Activated CD8-positive, alpha-beta T cell treated with anti-CD3 and anti-CD28 coated beads for 36 hours (primary cell): ENCODE measurements around the gene NAALADL2. TPM values are rescaled to one million over a fixed set of nuclear protein-coding genes. Genes with fewer than 3 reads are reported as not detected.

Experiments used
- ATAC-seq: fragments of 200-7000 bp; cut with Tn5 transposase; one replicate; pipeline ENCODE4 v1.10.0; 2021; ENCODE audit warnings: mild to moderate bottlenecking, moderate library complexity
- CTCF ChIA-PET: fragments of 350-600 bp; sonication (Branson Sonifier 250); formaldehyde crosslinking; loops from one replicate; lab custom pipeline; 2021; ENCODE audit warnings: antibody characterized with exemption; lab: Charles Lee
- POLR2A ChIA-PET: fragments of 350-600 bp; sonication (Branson Sonifier 250); formaldehyde crosslinking; loops from one replicate; lab custom pipeline; 2021; ENCODE audit warnings: antibody characterized with exemption; lab: Charles Lee
- DNase-seq: peaks from one replicate; pipeline ENCODE4 v3.0.0-alpha.2; 2020
- H3K27ac Mint-ChIP-seq: one replicate; pipeline ENCODE4 v1.8.0; 2021; ENCODE audit warnings: mild to moderate bottlenecking, mixed read lengths
- H3K27me3 Mint-ChIP-seq: one replicate; pipeline ENCODE4 v1.8.0; 2021; ENCODE audit warnings: mixed read lengths
- H3K36me3 Mint-ChIP-seq: one replicate; pipeline ENCODE4 v1.8.0; 2021; ENCODE audit warnings: low read depth, mixed read lengths
- H3K4me1 Mint-ChIP-seq: one replicate; pipeline ENCODE4 v1.8.0; 2021; ENCODE audit warnings: low read depth, mixed read lengths
- H3K4me3 Mint-ChIP-seq: one replicate; pipeline ENCODE4 v1.8.0; 2021; ENCODE audit warnings: mild to moderate bottlenecking, moderate library complexity, mixed read lengths
- H3K9me3 Mint-ChIP-seq: one replicate; pipeline ENCODE4 v1.8.0; 2021; ENCODE audit warnings: mixed read lengths
- intact Hi-C: fragments of 100-400 bp; cut with micrococcal nuclease; formaldehyde crosslinking; loops from one replicate; pipeline ENCODE4 v1.10.0; 2022
- total RNA-seq, 2 experiments: library from RNA; stranded (reverse); gene quantifications; one replicate each; pipeline ENCODE4 v1.2.3, GENCODE V29; 2021
- TF ChIP-seq, protein P1 (sequence below): fragments of 200-600 bp; IDR thresholded peaks from one replicate; pipeline ENCODE4 v1.8.0; 2022; ENCODE audit warnings: antibody characterized with exemption, mild to moderate bottlenecking

The NAALADL2 gene
- total RNA-seq, 2 experiments from 2014 or later = 0.60 TPM; not detected in 1

DNA sequence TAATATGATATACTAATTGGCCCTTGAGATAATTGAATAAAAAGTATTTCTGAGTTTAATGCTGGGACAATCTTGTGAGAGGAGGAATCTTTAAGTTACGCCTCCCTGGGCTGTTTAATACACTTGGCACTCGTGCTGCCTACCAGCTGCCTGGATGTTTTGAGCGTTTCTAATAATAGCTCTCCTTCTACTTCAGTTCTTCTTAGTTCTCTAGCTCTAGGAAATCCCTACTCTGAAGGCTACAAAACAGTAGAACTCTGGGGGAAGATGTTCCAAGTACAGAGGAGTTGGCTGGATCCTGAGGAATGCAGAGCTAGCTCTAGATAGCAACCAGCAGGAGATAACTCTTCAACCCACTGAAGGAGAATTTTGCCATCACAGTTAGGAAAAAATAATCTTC lies 3.5 kb downstream of the NAALADL2 start:
- no peak overlapping the region for H3K4me3 Mint-ChIP-seq
- POLR2A ChIA-PET = no interaction called here
- TF ChIP-seq, protein P1, sequence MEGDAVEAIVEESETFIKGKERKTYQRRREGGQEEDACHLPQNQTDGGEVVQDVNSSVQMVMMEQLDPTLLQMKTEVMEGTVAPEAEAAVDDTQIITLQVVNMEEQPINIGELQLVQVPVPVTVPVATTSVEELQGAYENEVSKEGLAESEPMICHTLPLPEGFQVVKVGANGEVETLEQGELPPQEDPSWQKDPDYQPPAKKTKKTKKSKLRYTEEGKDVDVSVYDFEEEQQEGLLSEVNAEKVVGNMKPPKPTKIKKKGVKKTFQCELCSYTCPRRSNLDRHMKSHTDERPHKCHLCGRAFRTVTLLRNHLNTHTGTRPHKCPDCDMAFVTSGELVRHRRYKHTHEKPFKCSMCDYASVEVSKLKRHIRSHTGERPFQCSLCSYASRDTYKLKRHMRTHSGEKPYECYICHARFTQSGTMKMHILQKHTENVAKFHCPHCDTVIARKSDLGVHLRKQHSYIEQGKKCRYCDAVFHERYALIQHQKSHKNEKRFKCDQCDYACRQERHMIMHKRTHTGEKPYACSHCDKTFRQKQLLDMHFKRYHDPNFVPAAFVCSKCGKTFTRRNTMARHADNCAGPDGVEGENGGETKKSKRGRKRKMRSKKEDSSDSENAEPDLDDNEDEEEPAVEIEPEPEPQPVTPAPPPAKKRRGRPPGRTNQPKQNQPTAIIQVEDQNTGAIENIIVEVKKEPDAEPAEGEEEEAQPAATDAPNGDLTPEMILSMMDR = no peak
- no peak overlapping the region for H3K27ac Mint-ChIP-seq
- H3K27me3 Mint-ChIP-seq = no peaks in the 10 kb centered on the region
- intact Hi-C loops = no loop called here
- H3K36me3 Mint-ChIP-seq = no peaks in the 10 kb centered on the region
- CTCF ChIA-PET = no interaction called here
- no peaks in the 10 kb centered on the region for H3K4me1 Mint-ChIP-seq
- no peaks in the 10 kb centered on the region for H3K9me3 Mint-ChIP-seq
- DNase-seq = no peak
- no peak for ATAC-seq

DNA sequence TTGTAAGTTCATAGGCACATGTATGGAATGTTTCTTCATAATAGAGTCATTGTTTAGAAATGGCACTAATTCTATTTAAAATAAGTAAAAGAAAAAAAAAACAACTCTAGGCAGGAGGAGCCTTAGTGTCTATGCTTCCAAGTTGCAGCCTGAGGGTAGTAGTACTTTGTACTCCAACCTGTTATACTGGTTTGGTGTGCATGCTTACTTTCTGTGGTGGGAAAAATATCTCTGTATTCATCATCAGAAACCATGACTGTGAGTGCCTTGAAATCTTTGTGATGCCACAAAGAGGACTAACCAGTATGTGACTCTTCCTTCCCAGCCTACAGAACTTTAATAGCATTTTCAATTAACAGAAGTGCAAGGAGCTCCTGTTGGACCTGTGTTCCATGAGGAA lies 4.4 kb downstream of the NAALADL2 start:
- no peak for DNase-seq
- no peak for ATAC-seq
- no peaks in the 10 kb centered on the region for H3K27me3 Mint-ChIP-seq
- H3K4me1 Mint-ChIP-seq = no peaks in the 10 kb centered on the region
- ChIA-PET CTCF (no interaction called here), POLR2A (no interaction called here)
- H3K4me3 Mint-ChIP-seq = no peak overlapping the region
- intact Hi-C loops = no loop called here
- no peaks in the 10 kb centered on the region for H3K9me3 Mint-ChIP-seq
- H3K36me3 Mint-ChIP-seq = no peaks in the 10 kb centered on the region
- TF ChIP-seq, protein P1 = no peak
- no peak overlapping the region for H3K27ac Mint-ChIP-seq

DNA sequence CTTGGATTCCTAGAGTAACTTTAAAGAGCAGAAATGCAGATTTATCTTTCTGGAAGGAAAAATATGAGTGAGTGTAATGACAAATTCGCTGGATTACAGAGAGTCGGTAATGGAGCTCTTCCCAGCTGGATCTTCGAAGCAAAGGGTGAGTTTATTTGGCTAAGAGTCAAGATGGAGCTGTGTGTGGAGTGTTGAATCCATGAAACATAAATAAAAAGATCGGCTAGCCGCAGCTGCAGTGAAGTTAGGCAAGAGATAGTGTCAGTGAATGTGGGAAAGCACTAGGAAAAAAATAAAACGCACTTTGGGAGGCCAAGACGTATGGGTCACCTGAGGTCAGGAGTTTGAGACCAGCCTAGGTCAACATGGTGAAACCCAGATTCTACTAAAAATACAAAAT lies 10.3 kb downstream of the NAALADL2 start:
- ATAC-seq (no peak), DNase-seq (no peak)
- Mint-ChIP-seq H3K27me3 (no peaks in the 10 kb centered on the region), H3K4me1 (no peaks in the 10 kb centered on the region), H3K27ac (no peak overlapping the region), H3K9me3 (no peaks in the 10 kb centered on the region), H3K4me3 (no peak overlapping the region), H3K36me3 (no peaks in the 10 kb centered on the region)
- ChIA-PET POLR2A (no interaction called here), CTCF (no interaction called here)
- intact Hi-C loops = no loop called here
- TF ChIP-seq, protein P1 = no peak

DNA sequence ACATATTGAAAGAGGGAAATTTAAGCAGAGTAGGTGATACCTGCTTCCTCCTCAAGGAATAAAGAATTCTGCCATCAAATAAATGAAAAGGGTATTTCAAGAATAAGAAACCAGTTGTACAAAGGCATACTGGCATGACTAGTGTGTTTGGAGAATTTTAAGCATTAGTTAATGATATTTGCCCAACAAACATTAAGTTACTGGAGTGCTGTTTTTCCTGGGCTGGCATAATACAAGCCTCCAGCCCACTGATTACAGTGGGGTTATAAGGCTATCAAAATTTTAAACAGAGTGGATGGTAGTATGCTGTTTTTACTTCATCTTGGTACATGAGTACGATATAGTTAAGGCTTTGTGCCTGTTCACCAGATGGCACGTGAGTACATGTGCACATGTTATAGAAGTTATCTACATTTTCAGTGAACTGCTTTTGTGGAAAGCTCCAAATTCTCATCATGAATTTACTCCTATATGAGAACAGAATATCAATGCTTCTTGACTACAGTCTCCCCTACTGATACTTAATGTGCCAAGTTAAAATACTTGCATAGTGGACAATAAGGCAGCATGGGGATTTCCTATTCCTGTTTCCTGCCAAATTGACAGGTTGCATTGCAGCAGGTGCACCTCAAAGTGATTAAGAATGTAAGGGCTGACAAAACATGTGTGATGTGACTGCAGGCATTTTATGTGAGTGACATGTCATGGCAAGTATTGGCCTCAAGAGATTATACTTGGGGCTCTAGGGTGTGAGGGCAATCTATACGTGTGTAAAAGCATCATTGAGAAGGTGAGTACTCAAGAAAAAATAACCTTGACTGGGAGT lies 14.9 kb downstream of the NAALADL2 start:
- H3K36me3 Mint-ChIP-seq = no peaks in the 10 kb centered on the region
- ChIA-PET POLR2A (no interaction called here), CTCF (no interaction called here)
- H3K27me3 Mint-ChIP-seq = no peaks in the 10 kb centered on the region
- no peaks in the 10 kb centered on the region for H3K9me3 Mint-ChIP-seq
- no peak for DNase-seq
- H3K4me1 Mint-ChIP-seq = no peaks in the 10 kb centered on the region
- no peak overlapping the region for H3K27ac Mint-ChIP-seq
- no peak for ATAC-seq
- H3K4me3 Mint-ChIP-seq = no peak overlapping the region
- intact Hi-C loops = no loop called here
- TF ChIP-seq, protein P1 = no peak

DNA sequence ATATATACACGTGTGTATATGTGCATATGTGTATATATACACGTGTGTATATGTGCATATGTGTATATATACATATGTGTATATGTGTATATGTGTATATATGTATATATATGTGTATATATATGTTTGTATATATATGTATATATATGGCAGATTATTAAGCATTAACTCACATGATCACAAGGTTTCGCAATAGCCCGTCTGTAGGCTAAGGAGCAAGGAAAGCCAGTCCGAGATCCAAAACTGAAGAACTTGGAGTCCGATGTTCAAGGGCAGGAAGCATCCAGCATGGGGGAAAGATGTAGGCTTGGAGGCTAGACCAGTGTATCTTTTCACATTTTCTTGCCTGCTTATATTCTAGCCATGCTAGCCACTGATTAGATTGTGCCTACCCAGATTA lies 23.7 kb downstream of the NAALADL2 start:
- TF ChIP-seq, protein P1 = no peak
- CTCF ChIA-PET = no interaction called here
- H3K4me1 Mint-ChIP-seq = no peaks in the 10 kb centered on the region
- no peak overlapping the region for H3K27ac Mint-ChIP-seq
- no peaks in the 10 kb centered on the region for H3K27me3 Mint-ChIP-seq
- H3K36me3 Mint-ChIP-seq = no peaks in the 10 kb centered on the region
- no peak for DNase-seq
- H3K9me3 Mint-ChIP-seq = peaks cover 11% of the 10 kb centered on the region
- ATAC-seq = no peak
- intact Hi-C loops = no loop called here
- H3K4me3 Mint-ChIP-seq = no peak overlapping the region
- POLR2A ChIA-PET = no interaction called here
